A375 (cell line): Measurements from ENCODE around the gene NUDT12. TPM values are rescaled to one million over a fixed set of nuclear protein-coding genes. Genes with fewer than 3 reads are reported as not detected.

Experiments used
- total RNA-seq: library from RNA; depleted of rRNA; stranded (reverse); fragments of >200 nt; shearing (Covaris generic); gene quantifications from 2 replicates; pipeline ENCODE4 v1.2.3, GENCODE V29; 2014; rRNA removed

The NUDT12 gene
- 6.4 and 8.6 TPM in 2 replicates for total RNA-seq

GRCh38 chr5:103562453-103563157 is at the start of gene NUDT12:
NUDT12 (minus strand) TSS chr5:103562789; CDS start chr5:103560248, 2,541 bp downstream.

